IMR-90 (cell line): Measurements from ENCODE around the gene CYSLTR2. TPM values are rescaled to one million over a fixed set of nuclear protein-coding genes. Genes with fewer than 3 reads are reported as not detected.

Experiments
- ATAC-seq: fragments of 200-7000 bp; cut with Tn5 transposase; 2 replicates; pipeline ENCODE4 v1.9.1; 2020; ENCODE audit warnings: low read depth, mild to moderate bottlenecking, moderate library complexity
- BruUV-seq: library from RNA; stranded (reverse); fragments of 400-500 nt; replicated peaks from 2 replicates; lab custom pipeline; 2021; lab: Mats Ljungman, UMichigan
- CTCF ChIA-PET: fragments of 300-600 bp; formaldehyde crosslinking; extraction: SDS; loops from one replicate; lab custom pipeline; 2021; ENCODE audit warnings: antibody characterized with exemption; lab: Yijun Ruan, JAX
- POLR2A ChIA-PET: fragments of 300-600 bp; sonication (Branson Sonifier 250); formaldehyde crosslinking; loops from one replicate; lab custom pipeline; 2022; ENCODE audit warnings: antibody characterized with exemption; ENCODE audit not compliant: unreplicated experiment; lab: Charles Lee
- DNase-seq: peaks from one replicate; pipeline ENCODE4 v3.0.0; 2013
- H2AFZ ChIP-seq: replicated peaks from 2 replicates; pipeline ENCODE3; 2013; ENCODE audit warnings: low read length, mild to moderate bottlenecking; ENCODE audit not compliant: poor library complexity
- H2AK5ac ChIP-seq: 2 replicates; pipeline ENCODE4 v1.6.1; 2013; ENCODE audit warnings: low read depth, low read length, inconsistent platforms
- H2AK9ac ChIP-seq: replicated peaks from 2 replicates; pipeline ENCODE3; 2013; ENCODE audit warnings: mild to moderate bottlenecking, low read depth, low read length, moderate library complexity; ENCODE audit not compliant: poor library complexity
- H2BK120ac ChIP-seq: 2 replicates; pipeline ENCODE4 v1.6.1; 2013; ENCODE audit warnings: low read depth, low read length, inconsistent platforms
- H2BK15ac ChIP-seq: 3 replicates; pipeline ENCODE4 v1.6.1; 2013; ENCODE audit warnings: low read depth, low read length, inconsistent platforms
- H2BK20ac ChIP-seq: 2 replicates; pipeline ENCODE4 v1.6.1; 2013; ENCODE audit warnings: low read depth, mild to moderate bottlenecking, inconsistent platforms, low read length, moderate library complexity
- H2BK5ac ChIP-seq: 2 replicates; pipeline ENCODE4 v1.6.1; 2013; ENCODE audit warnings: mild to moderate bottlenecking, low read depth, low read length, inconsistent platforms; ENCODE audit not compliant: poor library complexity, severe bottlenecking
- H3K14ac ChIP-seq: replicated peaks from 2 replicates; pipeline ENCODE4 v1.6.1; 2013; ENCODE audit warnings: low read depth, low read length, inconsistent platforms
- H3K18ac ChIP-seq: 2 replicates; pipeline ENCODE4 v1.6.1; 2013; ENCODE audit warnings: low read depth, low read length, control low read depth
- H3K23ac ChIP-seq: 2 replicates; pipeline ENCODE4 v1.6.1; 2013; ENCODE audit warnings: low read depth, low read length, inconsistent platforms
- H3K27ac ChIP-seq: 2 replicates; pipeline ENCODE4 v1.5.1; 2013; ENCODE audit warnings: mild to moderate bottlenecking, control low read depth, low read length; ENCODE audit not compliant: insufficient read depth
- H3K27me3 ChIP-seq: 2 replicates; pipeline ENCODE4 v1.6.1; 2013; ENCODE audit warnings: low read length; ENCODE audit not compliant: control insufficient read depth, insufficient read depth
- H3K36me3 ChIP-seq: 2 replicates; pipeline ENCODE4 v1.6.1; 2013; ENCODE audit warnings: low read length, mixed read lengths; ENCODE audit not compliant: control insufficient read depth, insufficient read depth
- H3K4ac ChIP-seq: 2 replicates; pipeline ENCODE4 v1.6.1; 2013; ENCODE audit warnings: low read depth, low read length, inconsistent platforms
- H3K4me1 ChIP-seq: 2 replicates; pipeline ENCODE4 v1.6.1; 2013; ENCODE audit warnings: low read length, mixed read lengths; ENCODE audit not compliant: control insufficient read depth, insufficient read depth
- H3K4me2 ChIP-seq: 2 replicates; pipeline ENCODE4 v1.6.1; 2013; ENCODE audit warnings: low read depth, mild to moderate bottlenecking, control low read depth, low read length, moderate library complexity
- H3K4me3 ChIP-seq: 2 replicates; pipeline ENCODE4 v1.5.1; 2013; ENCODE audit warnings: low read depth, mild to moderate bottlenecking, control low read depth, low read length, moderate library complexity; ENCODE audit not compliant: insufficient read depth
- H3K56ac ChIP-seq: 2 replicates; pipeline ENCODE4 v1.6.1; 2013; ENCODE audit warnings: low read length, inconsistent platforms; ENCODE audit not compliant: insufficient read depth; ENCODE audit errors: extremely low read depth
- H3K79me1 ChIP-seq, 2 experiments: 2 replicates each; pipeline ENCODE4 v1.6.1; 2013; ENCODE audit warnings: low read length in 2 of 2, inconsistent platforms in 1 of 2, low read depth in 1 of 2
- H3K9ac ChIP-seq: 2 replicates; pipeline ENCODE4 v1.6.1; 2013; ENCODE audit warnings: low read depth, low read length, control low read depth
- H3K9me1 ChIP-seq: 2 replicates; pipeline ENCODE4 v1.6.1; 2013; ENCODE audit warnings: low read length, inconsistent platforms; ENCODE audit not compliant: insufficient read depth
- H3K9me3 ChIP-seq: 2 replicates; pipeline ENCODE4 v1.6.1; 2013; ENCODE audit warnings: low read length; ENCODE audit not compliant: control insufficient read depth, insufficient read depth
- H4K20me1 ChIP-seq: 2 replicates; pipeline ENCODE4 v1.6.1; 2013; ENCODE audit warnings: low read length, inconsistent platforms; ENCODE audit not compliant: insufficient read depth
- H4K5ac ChIP-seq: 2 replicates; pipeline ENCODE4 v1.6.1; 2013; ENCODE audit warnings: mild to moderate bottlenecking, low read depth, low read length, control low read depth
- H4K8ac ChIP-seq, 2 experiments: 2 replicates each; pipeline ENCODE4 v1.6.1; 2013; ENCODE audit warnings: low read depth in 2 of 2, low read length in 2 of 2, control low read depth in 1 of 2, inconsistent platforms in 1 of 2
- H4K91ac ChIP-seq: 2 replicates; pipeline ENCODE4 v1.6.1; 2013; ENCODE audit warnings: low read depth, low read length, inconsistent platforms; ENCODE audit not compliant: insufficient read depth
- BHLHE40 ChIP-seq: fragments of 150-350 bp; IDR thresholded peaks from 2 replicates; pipeline ENCODE4 v1.6.1; 2016; ENCODE audit warnings: mild to moderate bottlenecking, low read depth, low read length
- CEBPB ChIP-seq: IDR thresholded peaks from 2 replicates; pipeline ENCODE4 v1.6.1; 2012; ENCODE audit warnings: low read depth, low read length, improper control_type of control experiment
- CHD1 ChIP-seq: IDR thresholded peaks from 2 replicates; pipeline ENCODE4 v1.6.1; 2012; ENCODE audit warnings: low read depth, low read length, improper control_type of control experiment
- FOS ChIP-seq: fragments of 150-350 bp; IDR thresholded peaks from 2 replicates; pipeline ENCODE4 v1.6.1; 2016; ENCODE audit warnings: low read depth, low read length
- MAFK ChIP-seq: IDR thresholded peaks from 2 replicates; pipeline ENCODE4 v1.6.1; 2012; ENCODE audit warnings: low read depth, low read length, improper control_type of control experiment
- MAZ ChIP-seq: IDR thresholded peaks from 2 replicates; pipeline ENCODE4 v1.6.1; 2012; ENCODE audit warnings: low read depth, mild to moderate bottlenecking, low read length, improper control_type of control experiment, moderate library complexity, borderline replicate concordance
- MXI1 ChIP-seq: IDR thresholded peaks from 2 replicates; pipeline ENCODE4 v1.6.1; 2012; ENCODE audit warnings: low read depth, mild to moderate bottlenecking, low read length, moderate library complexity, borderline replicate concordance
- NFE2L2 ChIP-seq: fragments of 150-350 bp; IDR thresholded peaks from 2 replicates; pipeline ENCODE4 v1.6.1; 2016; ENCODE audit warnings: low read depth, mild to moderate bottlenecking, low read length
- POLR2A ChIP-seq: IDR thresholded peaks from 2 replicates; pipeline ENCODE4 v1.6.1; 2012; ENCODE audit warnings: mild to moderate bottlenecking, low read depth, low read length
- RAD21 ChIP-seq: IDR thresholded peaks from 2 replicates; pipeline ENCODE4 v1.6.1; 2012; ENCODE audit warnings: low read length, improper control_type of control experiment
- RCOR1 ChIP-seq: IDR thresholded peaks from 2 replicates; pipeline ENCODE4 v1.6.1; 2012; ENCODE audit warnings: mild to moderate bottlenecking, low read length, improper control_type of control experiment; ENCODE audit not compliant: insufficient replicate concordance
- RFX5 ChIP-seq: IDR thresholded peaks from 2 replicates; pipeline ENCODE4 v1.8.0; 2012; ENCODE audit warnings: low read depth, mild to moderate bottlenecking, low read length, moderate library complexity
- SMC3 ChIP-seq: fragments of 150-350 bp; IDR thresholded peaks from 2 replicates; pipeline ENCODE4 v1.6.1; 2016; ENCODE audit warnings: low read depth, mild to moderate bottlenecking, antibody characterized with exemption, low read length, moderate library complexity
- dilution Hi-C: fragments of 300-500 bp; cut with HindIII; formaldehyde crosslinking; loops from one replicate; pipeline ENCODE4 v1.14.3; 2018; ENCODE audit warnings: low sequenced_read_pairs; ENCODE audit not compliant: unreplicated experiment
- in situ Hi-C: fragments of 300-500 bp; cut with MboI; formaldehyde crosslinking; loops from 3 replicates; pipeline ENCODE4 v1.14.3; 2019; ENCODE audit warnings: low sequenced_read_pairs, inconsistent platforms, mixed read lengths
- intact Hi-C: fragments of 100-400 bp; cut with micrococcal nuclease; formaldehyde crosslinking; loops from 2 replicates; pipeline ENCODE4 v1.10.0; 2022
- polyA plus RNA-seq, 3 experiments: library from polyadenylated mRNA; depleted of rRNA; stranded (reverse); fragments of >200 nt; gene quantifications; 2 replicates each; pipeline ENCODE4 v1.2.3, GENCODE V29; 2012; ENCODE audit warnings: low replicate concordance in 1 of 3
- total RNA-seq: library from RNA; depleted of rRNA; stranded (reverse); fragments of >200 nt; gene quantifications from 2 replicates; pipeline ENCODE4 v1.2.3, GENCODE V29; 2012
- TF ChIP-seq, protein P1 (sequence below): fragments of 150-350 bp; IDR thresholded peaks from 2 replicates; pipeline ENCODE4 v1.6.1; 2016; ENCODE audit warnings: low read depth, mild to moderate bottlenecking, low read length, moderate library complexity, borderline replicate concordance
- TF ChIP-seq, protein P2 (sequence below): fragments of 150-350 bp; IDR thresholded peaks from 2 replicates; pipeline ENCODE4 v1.6.1; 2017; ENCODE audit warnings: mild to moderate bottlenecking, antibody characterized with exemption, low read length, low read depth
- TF ChIP-seq, protein P3 (sequence below): conservative IDR thresholded peaks from 2 replicates; pipeline ENCODE4 v1.5.1; 2012; ENCODE audit warnings: mild to moderate bottlenecking, low read depth, low read length, improper control_type of control experiment

The CYSLTR2 gene
- total and polyA plus RNA-seq, 2 of the 4 experiments (the other 2 are of a cell fraction): not detected

DNA sequence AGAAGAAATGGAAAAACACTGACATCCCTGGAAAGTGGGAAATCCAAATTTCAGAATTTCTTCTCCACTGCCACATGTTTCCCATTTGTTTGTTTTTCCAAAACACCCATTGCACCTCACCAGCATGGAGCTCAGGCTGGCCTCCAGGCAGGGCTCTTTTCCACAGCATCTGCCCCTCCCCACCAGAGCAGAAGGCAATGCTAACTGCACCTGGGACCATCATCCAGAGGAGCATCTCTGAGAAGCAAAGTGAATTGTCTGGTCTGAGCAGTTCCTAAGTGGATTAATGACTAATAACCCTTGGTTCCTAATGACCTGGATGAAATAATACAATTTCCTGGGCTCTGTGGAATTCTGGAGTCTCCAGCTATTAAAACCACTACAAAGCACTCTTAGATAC is 8.8 kb upstream of the CYSLTR2 start:
- Histone ChIP-seq H3K23ac (no peak overlapping the region), H3K4me1 (no peaks in the 10 kb centered on the region), H2BK20ac (no peak overlapping the region), H2BK5ac (no peak overlapping the region), H2BK15ac (no peak overlapping the region), H2BK120ac (no peak overlapping the region), H4K91ac (no peak overlapping the region), H3K79me1 (no peaks in the 10 kb centered on the region), H2AFZ (no peak overlapping the region), H3K36me3 (no peaks in the 10 kb centered on the region), H3K4ac (no peak overlapping the region), H3K14ac (no peak overlapping the region), H2AK5ac (no peak overlapping the region), H4K5ac (no peak overlapping the region), H3K4me2 (no peak overlapping the region), H3K9me1 (no peaks in the 10 kb centered on the region), H3K4me3 (no peak overlapping the region), H4K8ac (no peak overlapping the region), H3K9me3 (no peaks in the 10 kb centered on the region), H4K20me1 (no peaks in the 10 kb centered on the region), H3K18ac (no peak overlapping the region), H3K56ac (no peak overlapping the region), H3K9ac (no peak overlapping the region), H3K27me3 (peaks cover 17% of the 10 kb centered on the region), H2AK9ac (no peak overlapping the region), H3K27ac (no peak overlapping the region)
- intact Hi-C loops: no loop called here
- dilution Hi-C loops: no loop called here
- no peak for TF ChIP-seq CHD1
- TF ChIP-seq, protein P1, sequence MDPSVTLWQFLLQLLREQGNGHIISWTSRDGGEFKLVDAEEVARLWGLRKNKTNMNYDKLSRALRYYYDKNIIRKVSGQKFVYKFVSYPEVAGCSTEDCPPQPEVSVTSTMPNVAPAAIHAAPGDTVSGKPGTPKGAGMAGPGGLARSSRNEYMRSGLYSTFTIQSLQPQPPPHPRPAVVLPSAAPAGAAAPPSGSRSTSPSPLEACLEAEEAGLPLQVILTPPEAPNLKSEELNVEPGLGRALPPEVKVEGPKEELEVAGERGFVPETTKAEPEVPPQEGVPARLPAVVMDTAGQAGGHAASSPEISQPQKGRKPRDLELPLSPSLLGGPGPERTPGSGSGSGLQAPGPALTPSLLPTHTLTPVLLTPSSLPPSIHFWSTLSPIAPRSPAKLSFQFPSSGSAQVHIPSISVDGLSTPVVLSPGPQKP: no peak
- no peak for TF ChIP-seq MAFK
- no peak for TF ChIP-seq POLR2A
- TF ChIP-seq, protein P2, sequence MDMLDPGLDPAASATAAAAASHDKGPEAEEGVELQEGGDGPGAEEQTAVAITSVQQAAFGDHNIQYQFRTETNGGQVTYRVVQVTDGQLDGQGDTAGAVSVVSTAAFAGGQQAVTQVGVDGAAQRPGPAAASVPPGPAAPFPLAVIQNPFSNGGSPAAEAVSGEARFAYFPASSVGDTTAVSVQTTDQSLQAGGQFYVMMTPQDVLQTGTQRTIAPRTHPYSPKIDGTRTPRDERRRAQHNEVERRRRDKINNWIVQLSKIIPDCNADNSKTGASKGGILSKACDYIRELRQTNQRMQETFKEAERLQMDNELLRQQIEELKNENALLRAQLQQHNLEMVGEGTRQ: no peak
- no peak for TF ChIP-seq NFE2L2
- TF ChIP-seq SMC3: no peak
- TF ChIP-seq, protein P3, sequence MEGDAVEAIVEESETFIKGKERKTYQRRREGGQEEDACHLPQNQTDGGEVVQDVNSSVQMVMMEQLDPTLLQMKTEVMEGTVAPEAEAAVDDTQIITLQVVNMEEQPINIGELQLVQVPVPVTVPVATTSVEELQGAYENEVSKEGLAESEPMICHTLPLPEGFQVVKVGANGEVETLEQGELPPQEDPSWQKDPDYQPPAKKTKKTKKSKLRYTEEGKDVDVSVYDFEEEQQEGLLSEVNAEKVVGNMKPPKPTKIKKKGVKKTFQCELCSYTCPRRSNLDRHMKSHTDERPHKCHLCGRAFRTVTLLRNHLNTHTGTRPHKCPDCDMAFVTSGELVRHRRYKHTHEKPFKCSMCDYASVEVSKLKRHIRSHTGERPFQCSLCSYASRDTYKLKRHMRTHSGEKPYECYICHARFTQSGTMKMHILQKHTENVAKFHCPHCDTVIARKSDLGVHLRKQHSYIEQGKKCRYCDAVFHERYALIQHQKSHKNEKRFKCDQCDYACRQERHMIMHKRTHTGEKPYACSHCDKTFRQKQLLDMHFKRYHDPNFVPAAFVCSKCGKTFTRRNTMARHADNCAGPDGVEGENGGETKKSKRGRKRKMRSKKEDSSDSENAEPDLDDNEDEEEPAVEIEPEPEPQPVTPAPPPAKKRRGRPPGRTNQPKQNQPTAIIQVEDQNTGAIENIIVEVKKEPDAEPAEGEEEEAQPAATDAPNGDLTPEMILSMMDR: no peak
- no peak for TF ChIP-seq MXI1
- TF ChIP-seq MAZ: no peak
- TF ChIP-seq FOS: no peak
- no peak for TF ChIP-seq CEBPB
- no peak for TF ChIP-seq RCOR1
- no peak for TF ChIP-seq RFX5
- TF ChIP-seq RAD21: no peak
- TF ChIP-seq BHLHE40: no peak
- in situ Hi-C loops: no loop called here
- ATAC-seq (no peak), DNase-seq (no peak)
- ChIA-PET CTCF (no interaction called here), POLR2A (interaction anchor here (0.6 kb wide), 1 partner anchor 108 kb away, joined by 15 read pairs; no protein-coding TSS in a partner anchor)
- no TSS peak for BruUV-seq
